ENCODE measurements around the gene EPGN.

The EPGN gene

GRCh38 chr4:74291471-74291870, 16.8 kb upstream of the EPGN start:
- Histone ChIP-seq H3K4me2 (ENCODE audit: low read length) (no peak overlapping the region), H3K27ac (no peak overlapping the region), H3K36me3 (ENCODE audit: control insufficient read depth, insufficient read depth, low read length) (no peaks in the 10 kb centered on the region), H2AFZ (no peak overlapping the region), H3K9ac (no peak overlapping the region), H3K9me3 (ENCODE audit: control insufficient read depth, low read length) (no peaks in the 10 kb centered on the region), H3K4me1 (peaks cover 4% of the 10 kb centered on the region), H3K4me3 (ENCODE audit: low read depth, low read length) (no peak overlapping the region), H3K27me3 (ENCODE audit: control insufficient read depth, insufficient read depth, low read length) (no peaks in the 10 kb centered on the region), H3K79me2 (no peaks in the 10 kb centered on the region)
- TF ChIP-seq, protein P1, sequence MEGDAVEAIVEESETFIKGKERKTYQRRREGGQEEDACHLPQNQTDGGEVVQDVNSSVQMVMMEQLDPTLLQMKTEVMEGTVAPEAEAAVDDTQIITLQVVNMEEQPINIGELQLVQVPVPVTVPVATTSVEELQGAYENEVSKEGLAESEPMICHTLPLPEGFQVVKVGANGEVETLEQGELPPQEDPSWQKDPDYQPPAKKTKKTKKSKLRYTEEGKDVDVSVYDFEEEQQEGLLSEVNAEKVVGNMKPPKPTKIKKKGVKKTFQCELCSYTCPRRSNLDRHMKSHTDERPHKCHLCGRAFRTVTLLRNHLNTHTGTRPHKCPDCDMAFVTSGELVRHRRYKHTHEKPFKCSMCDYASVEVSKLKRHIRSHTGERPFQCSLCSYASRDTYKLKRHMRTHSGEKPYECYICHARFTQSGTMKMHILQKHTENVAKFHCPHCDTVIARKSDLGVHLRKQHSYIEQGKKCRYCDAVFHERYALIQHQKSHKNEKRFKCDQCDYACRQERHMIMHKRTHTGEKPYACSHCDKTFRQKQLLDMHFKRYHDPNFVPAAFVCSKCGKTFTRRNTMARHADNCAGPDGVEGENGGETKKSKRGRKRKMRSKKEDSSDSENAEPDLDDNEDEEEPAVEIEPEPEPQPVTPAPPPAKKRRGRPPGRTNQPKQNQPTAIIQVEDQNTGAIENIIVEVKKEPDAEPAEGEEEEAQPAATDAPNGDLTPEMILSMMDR (IDR thresholded peaks at IDR 0.05): no peak

GRCh38 chr4:74292111-74292870, 16.0 kb upstream of the EPGN start:
- TF ChIP-seq, protein P1 (IDR thresholded peaks at IDR 0.05): no peak
- Histone ChIP-seq H3K36me3 (ENCODE audit: control insufficient read depth, insufficient read depth, low read length) (no peaks in the 10 kb centered on the region), H3K79me2 (no peaks in the 10 kb centered on the region)

GRCh38 chr4:74293558-74293957, 14.7 kb upstream of the EPGN start:
- no peak overlapping the region for H3K4me2 ChIP-seq (ENCODE audit: low read length)
- TF ChIP-seq, protein P1 (IDR thresholded peaks at IDR 0.05): no peak
- no peak overlapping the region for H2AFZ ChIP-seq

More at GRCh38 chr4:74292111-74292870, 16.0 kb upstream of the EPGN start:
- H3K27me3 ChIP-seq (ENCODE audit: control insufficient read depth, insufficient read depth, low read length): no peaks in the 10 kb centered on the region
- no peak overlapping the region for H3K9ac ChIP-seq
- no peak overlapping the region for H3K4me2 ChIP-seq (ENCODE audit: low read length)
- no peak overlapping the region for H3K4me3 ChIP-seq (ENCODE audit: low read depth, low read length)
- no peak overlapping the region for H2AFZ ChIP-seq
- H3K4me1 ChIP-seq: peaks cover 4% of the 10 kb centered on the region
- H3K9me3 ChIP-seq (ENCODE audit: control insufficient read depth, low read length): no peaks in the 10 kb centered on the region
- H3K27ac ChIP-seq: no peak overlapping the region

DNA sequence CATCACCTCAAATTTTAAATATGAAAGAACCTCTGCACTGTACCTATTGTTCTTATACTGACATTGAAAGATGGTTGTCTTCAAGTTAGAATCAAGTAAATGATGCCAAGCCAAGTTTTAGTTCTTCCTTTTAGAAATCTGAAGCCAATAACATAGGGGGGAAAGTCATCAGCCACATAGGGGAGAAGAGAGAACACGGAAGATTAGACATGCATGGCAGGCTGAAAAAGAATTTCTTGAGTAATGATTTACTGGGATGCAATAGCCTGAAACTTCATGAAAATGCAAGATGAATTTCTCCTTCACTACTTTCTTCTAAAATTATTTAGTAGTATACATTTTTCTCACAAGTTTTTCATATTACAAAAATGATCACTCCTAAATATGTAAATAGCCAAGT, 13.6 kb upstream of the EPGN start:
- Histone ChIP-seq H3K36me3 (ENCODE audit: control insufficient read depth, insufficient read depth, low read length) (no peaks in the 10 kb centered on the region), H3K4me1 (peaks cover 7% of the 10 kb centered on the region), H3K79me2 (no peaks in the 10 kb centered on the region), H3K9ac (no peak overlapping the region), H3K4me2 (ENCODE audit: low read length) (no peak overlapping the region), H3K4me3 (ENCODE audit: low read depth, low read length) (no peak overlapping the region), H3K27me3 (ENCODE audit: control insufficient read depth, insufficient read depth, low read length) (no peaks in the 10 kb centered on the region), H3K27ac (no peak overlapping the region), H2AFZ (no peak overlapping the region), H3K9me3 (ENCODE audit: control insufficient read depth, low read length) (no peaks in the 10 kb centered on the region)
- TF ChIP-seq, protein P1 (IDR thresholded peaks at IDR 0.05): no peak

More at GRCh38 chr4:74293558-74293957, 14.7 kb upstream of the EPGN start:
- Histone ChIP-seq H3K4me3 (ENCODE audit: low read depth, low read length) (no peak overlapping the region), H3K9ac (no peak overlapping the region), H3K27me3 (ENCODE audit: control insufficient read depth, insufficient read depth, low read length) (no peaks in the 10 kb centered on the region), H3K9me3 (ENCODE audit: control insufficient read depth, low read length) (no peaks in the 10 kb centered on the region), H3K4me1 (peaks cover 7% of the 10 kb centered on the region), H3K79me2 (no peaks in the 10 kb centered on the region), H3K36me3 (ENCODE audit: control insufficient read depth, insufficient read depth, low read length) (no peaks in the 10 kb centered on the region), H3K27ac (no peak overlapping the region)

GRCh38 chr4:74297539-74297938, 10.7 kb upstream of the EPGN start:
- no peak overlapping the region for H2AFZ ChIP-seq
- H3K4me3 ChIP-seq (ENCODE audit: low read depth, low read length): no peak overlapping the region
- no peak overlapping the region for H3K9ac ChIP-seq
- no peak overlapping the region for H3K4me2 ChIP-seq (ENCODE audit: low read length)
- H3K27ac ChIP-seq: peak overlapping the region; percentile 13
- H3K36me3 ChIP-seq (ENCODE audit: control insufficient read depth, insufficient read depth, low read length): no peaks in the 10 kb centered on the region
- H3K27me3 ChIP-seq (ENCODE audit: control insufficient read depth, insufficient read depth, low read length): no peaks in the 10 kb centered on the region
- TF ChIP-seq, protein P1 (IDR thresholded peaks at IDR 0.05): no peak
- H3K4me1 ChIP-seq: peaks cover 7% of the 10 kb centered on the region
- H3K79me2 ChIP-seq: no peaks in the 10 kb centered on the region
- no peaks in the 10 kb centered on the region for H3K9me3 ChIP-seq (ENCODE audit: control insufficient read depth, low read length)
